Cardiac fibroblast (primary cell): ENCODE results near the gene USP31.

Experiments
- DNase-seq, 2 donors: peaks; one replicate each; pipeline versions ENCODE4 v3.0.0 to v3.0.0-alpha.2; 2010; ENCODE audit warnings: low read depth in 2 of 2
- H3K4me3 ChIP-seq, 2 donors: replicated peaks in 1 of 2; 1 replicate in 1 of 2; 2 replicates in 1 of 2; pipeline ENCODE4 v1.5.1; 2011; ENCODE audit warnings: low read depth in 2 of 2, low read length in 2 of 2, mild to moderate bottlenecking in 2 of 2, moderate library complexity in 1 of 2
- TF ChIP-seq, protein P1 (sequence below): IDR thresholded peaks from one replicate; pipeline ENCODE4 v1.5.1; 2011; ENCODE audit warnings: low read depth, mild to moderate bottlenecking, low read length, inconsistent platforms

USP31 gene, protein sequence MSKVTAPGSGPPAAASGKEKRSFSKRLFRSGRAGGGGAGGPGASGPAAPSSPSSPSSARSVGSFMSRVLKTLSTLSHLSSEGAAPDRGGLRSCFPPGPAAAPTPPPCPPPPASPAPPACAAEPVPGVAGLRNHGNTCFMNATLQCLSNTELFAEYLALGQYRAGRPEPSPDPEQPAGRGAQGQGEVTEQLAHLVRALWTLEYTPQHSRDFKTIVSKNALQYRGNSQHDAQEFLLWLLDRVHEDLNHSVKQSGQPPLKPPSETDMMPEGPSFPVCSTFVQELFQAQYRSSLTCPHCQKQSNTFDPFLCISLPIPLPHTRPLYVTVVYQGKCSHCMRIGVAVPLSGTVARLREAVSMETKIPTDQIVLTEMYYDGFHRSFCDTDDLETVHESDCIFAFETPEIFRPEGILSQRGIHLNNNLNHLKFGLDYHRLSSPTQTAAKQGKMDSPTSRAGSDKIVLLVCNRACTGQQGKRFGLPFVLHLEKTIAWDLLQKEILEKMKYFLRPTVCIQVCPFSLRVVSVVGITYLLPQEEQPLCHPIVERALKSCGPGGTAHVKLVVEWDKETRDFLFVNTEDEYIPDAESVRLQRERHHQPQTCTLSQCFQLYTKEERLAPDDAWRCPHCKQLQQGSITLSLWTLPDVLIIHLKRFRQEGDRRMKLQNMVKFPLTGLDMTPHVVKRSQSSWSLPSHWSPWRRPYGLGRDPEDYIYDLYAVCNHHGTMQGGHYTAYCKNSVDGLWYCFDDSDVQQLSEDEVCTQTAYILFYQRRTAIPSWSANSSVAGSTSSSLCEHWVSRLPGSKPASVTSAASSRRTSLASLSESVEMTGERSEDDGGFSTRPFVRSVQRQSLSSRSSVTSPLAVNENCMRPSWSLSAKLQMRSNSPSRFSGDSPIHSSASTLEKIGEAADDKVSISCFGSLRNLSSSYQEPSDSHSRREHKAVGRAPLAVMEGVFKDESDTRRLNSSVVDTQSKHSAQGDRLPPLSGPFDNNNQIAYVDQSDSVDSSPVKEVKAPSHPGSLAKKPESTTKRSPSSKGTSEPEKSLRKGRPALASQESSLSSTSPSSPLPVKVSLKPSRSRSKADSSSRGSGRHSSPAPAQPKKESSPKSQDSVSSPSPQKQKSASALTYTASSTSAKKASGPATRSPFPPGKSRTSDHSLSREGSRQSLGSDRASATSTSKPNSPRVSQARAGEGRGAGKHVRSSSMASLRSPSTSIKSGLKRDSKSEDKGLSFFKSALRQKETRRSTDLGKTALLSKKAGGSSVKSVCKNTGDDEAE (N-terminal part only)

DNA sequence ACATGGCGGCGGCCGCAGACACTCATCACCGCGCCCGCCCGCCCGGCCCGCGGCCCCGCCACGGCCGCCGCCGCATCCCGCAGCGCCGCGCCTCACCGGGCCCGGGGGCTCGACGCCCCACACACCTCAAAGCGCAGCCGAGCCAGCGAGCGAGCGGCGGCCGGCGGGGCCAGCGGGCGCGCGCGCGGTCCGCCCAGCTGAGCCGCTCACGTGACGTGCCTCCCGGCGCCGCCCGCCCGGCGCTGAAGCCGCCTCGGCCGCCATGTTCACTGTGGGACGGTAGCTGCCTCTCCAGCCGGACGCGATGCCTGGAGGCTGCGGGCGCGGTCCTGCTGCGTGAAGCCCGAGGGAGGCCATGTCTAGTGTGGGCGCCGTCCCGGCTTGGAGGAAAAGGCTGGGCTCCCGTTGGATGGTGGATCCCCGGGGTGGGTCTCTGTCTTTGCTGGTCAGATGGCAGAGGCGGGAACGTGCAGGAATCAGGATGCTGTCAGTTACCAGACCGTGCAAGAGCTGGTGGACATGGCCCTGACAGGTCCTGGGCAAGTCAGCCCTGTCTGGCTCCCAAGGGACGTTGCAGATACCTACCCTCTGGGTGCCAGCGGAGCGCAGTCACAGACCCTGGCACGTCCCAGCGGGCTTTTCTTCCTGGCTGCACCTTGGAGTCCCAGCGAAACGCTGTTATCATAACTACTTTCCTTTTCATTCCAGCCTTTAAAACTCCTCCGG is at the start of gene USP31:
Gene USP31 (minus strand): TSS at position 186 of the 726 bp plus-strand sequence. CDS start 182 bp downstream, at position 4.
- peak within 1 kb of the TSS; percentile 65 to 80 for H3K4me3 ChIP-seq
- DNase-seq, result peak; percentile 95 to 97
- TF ChIP-seq, protein P1, sequence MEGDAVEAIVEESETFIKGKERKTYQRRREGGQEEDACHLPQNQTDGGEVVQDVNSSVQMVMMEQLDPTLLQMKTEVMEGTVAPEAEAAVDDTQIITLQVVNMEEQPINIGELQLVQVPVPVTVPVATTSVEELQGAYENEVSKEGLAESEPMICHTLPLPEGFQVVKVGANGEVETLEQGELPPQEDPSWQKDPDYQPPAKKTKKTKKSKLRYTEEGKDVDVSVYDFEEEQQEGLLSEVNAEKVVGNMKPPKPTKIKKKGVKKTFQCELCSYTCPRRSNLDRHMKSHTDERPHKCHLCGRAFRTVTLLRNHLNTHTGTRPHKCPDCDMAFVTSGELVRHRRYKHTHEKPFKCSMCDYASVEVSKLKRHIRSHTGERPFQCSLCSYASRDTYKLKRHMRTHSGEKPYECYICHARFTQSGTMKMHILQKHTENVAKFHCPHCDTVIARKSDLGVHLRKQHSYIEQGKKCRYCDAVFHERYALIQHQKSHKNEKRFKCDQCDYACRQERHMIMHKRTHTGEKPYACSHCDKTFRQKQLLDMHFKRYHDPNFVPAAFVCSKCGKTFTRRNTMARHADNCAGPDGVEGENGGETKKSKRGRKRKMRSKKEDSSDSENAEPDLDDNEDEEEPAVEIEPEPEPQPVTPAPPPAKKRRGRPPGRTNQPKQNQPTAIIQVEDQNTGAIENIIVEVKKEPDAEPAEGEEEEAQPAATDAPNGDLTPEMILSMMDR, result no peak

DNA sequence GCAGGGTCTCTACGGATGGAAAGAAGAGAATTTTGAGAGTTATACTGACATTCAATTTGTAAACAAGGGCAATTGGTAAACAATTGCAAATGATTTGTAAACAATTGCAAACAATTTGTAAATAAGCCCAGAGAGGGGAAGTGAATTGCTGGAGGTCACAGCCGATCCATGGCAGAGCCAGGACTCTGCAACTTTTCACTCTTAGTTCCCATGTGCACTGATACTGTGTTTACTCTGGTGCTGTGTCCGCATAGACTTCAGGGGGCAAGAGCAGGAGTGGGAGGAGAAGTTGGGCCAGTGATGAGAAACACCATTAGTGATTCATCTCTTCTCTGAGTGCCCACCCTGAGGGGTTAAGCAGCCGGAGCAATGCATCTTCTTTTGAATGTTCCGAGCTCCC is 47.3 kb upstream of the USP31 start:
- H3K4me3 ChIP-seq, result no peak overlapping the region
- TF ChIP-seq, protein P1, result no peak
- no peak for DNase-seq

DNA sequence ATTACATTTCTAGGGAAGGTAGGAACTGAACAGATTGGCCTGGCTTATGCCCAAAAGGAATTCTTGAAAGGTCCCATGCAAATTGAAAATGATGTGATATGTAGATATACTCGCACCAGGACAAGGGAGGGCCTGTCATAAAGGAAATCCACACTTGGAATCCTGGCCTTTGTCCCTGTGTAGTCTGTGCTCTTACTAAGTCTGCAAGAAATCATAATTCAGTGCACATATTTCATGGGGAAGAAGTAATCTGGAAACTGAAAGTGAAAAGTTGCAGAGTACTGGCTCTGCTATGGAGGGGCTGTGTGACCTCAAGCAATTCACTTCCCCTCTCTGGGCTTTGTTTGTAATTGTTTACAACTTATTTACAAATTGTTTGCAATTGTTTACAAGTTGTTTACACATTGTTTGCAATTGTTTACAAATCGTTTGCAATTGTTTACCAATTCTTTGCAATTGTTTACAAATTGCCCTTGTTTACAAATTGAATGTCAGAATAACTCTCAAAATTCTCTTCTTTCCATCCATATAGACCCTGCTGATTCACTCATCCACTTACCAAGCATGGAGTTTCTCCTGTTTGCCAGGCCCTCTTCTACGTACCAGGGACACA is 46.2 kb upstream of the USP31 start:
- TF ChIP-seq, protein P1, result no peak
- no peak overlapping the region for H3K4me3 ChIP-seq
- DNase-seq, result peak in 1 of 2 donors; percentile 3

DNA sequence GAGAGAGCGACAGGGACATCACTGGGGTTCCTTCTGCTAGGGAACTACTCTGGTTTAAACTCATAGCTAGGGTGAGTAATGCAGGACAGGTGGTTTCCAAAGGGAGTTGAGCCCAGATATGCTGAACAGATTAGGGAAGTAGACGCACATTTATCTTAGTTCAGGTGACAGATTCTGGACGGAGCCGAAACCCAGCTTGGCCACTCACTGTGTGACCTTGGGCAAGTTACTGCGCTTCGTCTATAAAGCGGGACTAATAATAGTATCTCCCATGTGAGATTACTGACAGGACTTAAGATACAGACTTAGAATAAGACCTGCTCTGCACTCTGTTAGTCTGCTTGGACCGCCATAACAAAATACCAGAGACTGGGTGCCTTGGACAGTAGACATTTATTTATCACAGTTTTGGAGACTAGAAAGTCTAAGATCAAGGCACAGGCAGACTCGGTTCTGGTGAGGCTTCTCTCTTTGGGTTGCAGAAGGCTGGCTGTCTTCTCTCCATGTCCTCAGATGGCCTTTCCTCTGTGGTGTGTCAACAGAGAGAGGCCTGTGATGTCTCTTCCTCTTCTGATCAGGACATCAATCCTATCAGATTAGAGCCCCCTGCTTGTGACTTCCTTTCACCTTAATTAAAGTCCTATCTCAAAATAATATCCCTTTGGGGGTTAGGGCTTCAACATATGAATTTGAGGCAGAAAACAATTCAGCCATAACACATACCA is 45.4 kb upstream of the USP31 start:
- no peak overlapping the region for H3K4me3 ChIP-seq
- TF ChIP-seq, protein P1, result no peak
- DNase-seq, result no peak

DNA sequence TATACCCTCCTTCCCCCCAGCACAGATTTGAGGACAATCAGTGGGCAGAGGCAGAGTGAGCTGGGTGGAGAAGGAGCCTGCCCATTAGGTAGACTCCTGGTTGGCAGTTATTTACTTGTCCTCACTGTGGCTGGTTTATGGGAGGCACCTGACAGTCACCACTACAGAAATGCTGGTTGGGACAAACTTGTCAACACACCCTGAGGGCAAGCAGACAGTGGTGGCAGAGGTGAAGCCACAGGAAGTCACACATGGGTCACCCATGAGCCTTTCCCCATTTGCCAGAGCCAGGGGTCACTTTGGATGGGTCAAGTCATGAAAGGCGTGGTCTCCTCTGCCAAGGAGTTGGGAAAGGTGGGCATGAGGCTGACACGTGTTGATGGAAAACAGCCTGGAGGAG is 39.7 kb upstream of the USP31 start:
- H3K4me3 ChIP-seq, result no peak overlapping the region
- TF ChIP-seq, protein P1, result no peak
- DNase-seq, result no peak
